Naive thymus-derived CD4-positive, alpha-beta T cell (primary cell): Measurements from ENCODE around the gene ZNF440. TPM values are rescaled to one million over a fixed set of nuclear protein-coding genes. Genes with fewer than 3 reads are reported as not detected.
A peak's percentile ranks its signal among the peaks of the same experiment; 100 is the strongest.
"Not testable (repeated sequence)": the region's sequence is repeated elsewhere in the genome, so short reads cannot be mapped to it uniquely, and the experiment has no call there.

Experiments
- ATAC-seq: fragments of 150-1000 bp; cut with Tn5 transposase; 2 replicates; pipeline ENCODE4 v1.10.0; 2021; ENCODE audit warnings: mild to moderate bottlenecking, moderate library complexity
- CTCF ChIA-PET: fragments of 350-600 bp; sonication (Branson Sonifier 250); formaldehyde crosslinking; loops from one replicate; lab custom pipeline; 2021; ENCODE audit warnings: antibody characterized with exemption; lab: Charles Lee
- POLR2A ChIA-PET: fragments of 350-600 bp; sonication (Branson Sonifier 250); formaldehyde crosslinking; loops from one replicate; lab custom pipeline; 2021; ENCODE audit warnings: antibody characterized with exemption, inconsistent platforms; lab: Charles Lee
- DNase-seq, 9 donors: peaks; one replicate each; pipeline versions ENCODE4 v3.0.0 to v3.0.0-alpha.2; 2020 to 2022; ENCODE audit warnings: mixed read lengths in 1 of 9
- H3K27ac ChIP-seq: one replicate; pipeline ENCODE4 v1.7.0; 2013; ENCODE audit warnings: mild to moderate bottlenecking, low read depth, low read length, moderate library complexity
- H3K27me3 ChIP-seq, 2 donors: one replicate each; pipeline ENCODE4 v1.7.0; 2013; ENCODE audit warnings: low read length in 2 of 2, mild to moderate bottlenecking in 2 of 2, moderate library complexity in 2 of 2; ENCODE audit not compliant: control insufficient read depth in 2 of 2, insufficient read depth in 2 of 2
- H3K36me3 ChIP-seq, 3 experiments: 1 replicate in 2 of 3; 2 replicates in 1 of 3; pipeline ENCODE4 v1.7.0; 2013; ENCODE audit warnings: low read length in 3 of 3, mild to moderate bottlenecking in 3 of 3, moderate library complexity in 1 of 3; ENCODE audit not compliant: insufficient read depth in 3 of 3, control insufficient read depth in 2 of 3
- H3K4me1 ChIP-seq, 2 donors: one replicate each; pipeline ENCODE4 v1.7.0; 2013; ENCODE audit warnings: low read length in 2 of 2, mild to moderate bottlenecking in 2 of 2, moderate library complexity in 1 of 2; ENCODE audit not compliant: control insufficient read depth in 2 of 2, insufficient read depth in 2 of 2
- H3K4me3 ChIP-seq: 2 replicates; pipeline ENCODE4 v1.7.0; 2013; ENCODE audit warnings: mild to moderate bottlenecking, low read length
- H3K9me3 ChIP-seq, 3 experiments: 1 replicate in 2 of 3; 2 replicates in 1 of 3; pipeline ENCODE4 v1.7.0; 2013; ENCODE audit warnings: low read length in 3 of 3; ENCODE audit not compliant: control insufficient read depth in 2 of 3
- H3K27ac Mint-ChIP-seq, 9 donors: one replicate each; pipeline ENCODE4 v1.8.0; 2020 to 2022; ENCODE audit warnings: mixed read lengths in 9 of 9, mild to moderate bottlenecking in 8 of 9, moderate library complexity in 5 of 9, inconsistent platforms in 2 of 9
- H3K27me3 Mint-ChIP-seq, 5 donors: one replicate each; pipeline ENCODE4 v1.8.0; 2021 to 2022; ENCODE audit warnings: mixed read lengths in 5 of 5, mild to moderate bottlenecking in 1 of 5
- H3K36me3 Mint-ChIP-seq, 5 donors: one replicate each; pipeline ENCODE4 v1.8.0; 2020 to 2022; ENCODE audit warnings: mixed read lengths in 5 of 5, mild to moderate bottlenecking in 3 of 5, inconsistent platforms in 1 of 5
- H3K4me1 Mint-ChIP-seq, 7 donors: one replicate each; pipeline ENCODE4 v1.8.0; 2020 to 2022; ENCODE audit warnings: mixed read lengths in 7 of 7, mild to moderate bottlenecking in 3 of 7, inconsistent platforms in 1 of 7
- H3K4me3 Mint-ChIP-seq, 10 donors: one replicate each; pipeline ENCODE4 v1.8.0; 2020 to 2022; ENCODE audit warnings: mild to moderate bottlenecking in 10 of 10, mixed read lengths in 10 of 10, moderate library complexity in 6 of 10, inconsistent platforms in 2 of 10
- H3K9me3 Mint-ChIP-seq, 11 donors: one replicate each; pipeline ENCODE4 v1.8.0; 2020 to 2022; ENCODE audit warnings: mixed read lengths in 11 of 11, mild to moderate bottlenecking in 4 of 11, inconsistent platforms in 1 of 11, moderate library complexity in 1 of 11
- intact Hi-C, 2 donors: fragments of 100-400 bp; cut with micrococcal nuclease; formaldehyde crosslinking; loops; one replicate each; pipeline ENCODE4 v1.15.1; 2023
- polyA plus RNA-seq, 2 donors: library from polyadenylated mRNA; unstranded; fragments of 300-500 nt; fragmentation: Illumina TruSeq; gene quantifications; one replicate each; pipeline ENCODE4 v1.2.3, GENCODE V29; 2021
- total RNA-seq, 6 experiments: library from RNA in 5 of 6; stranded (reverse) in 5 of 6; gene quantifications; 1 replicate in 5 of 6; 2 replicates in 1 of 6; pipeline ENCODE4 v1.2.3 and lab custom pipeline; 2021 to 2026

The ZNF440 gene
- total and polyA plus RNA-seq, 7 experiments from 2014 or later: 2.1 to 19.5 (median 14.3) TPM

GRCh38 chr19:11850289-11850688 lies 36.2 kb downstream of the ZNF440 start:
- H3K4me3 Mint-ChIP-seq: peak overlapping the region in 6 of 10 donors; percentile 11 to 93 (median 90)
- H3K9me3 Mint-ChIP-seq: peaks cover 0 to 40% (median 15%) of the 10 kb centered on the region in 11 donors
- H3K27me3 ChIP-seq, H3K27ac ChIP-seq, POLR2A ChIA-PET, intact Hi-C loops, H3K27me3 Mint-ChIP-seq, ATAC-seq, DNase-seq, H3K4me3 ChIP-seq, CTCF ChIA-PET: not testable (repeated sequence)
- Histone ChIP-seq H3K9me3 (peaks cover 0 to 17% (median 0%) of the 10 kb centered on the region in 3 experiments), H3K4me1 (peaks cover 0 to 15% of the 10 kb centered on the region in 2 donors), H3K36me3 (peaks cover 0 to 18% (median 0%) of the 10 kb centered on the region in 3 experiments)
- peaks cover 4 to 47% (median 37%) of the 10 kb centered on the region in 5 donors for H3K36me3 Mint-ChIP-seq
- peaks cover 13 to 42% (median 24%) of the 10 kb centered on the region in 7 donors for H3K4me1 Mint-ChIP-seq
- H3K27ac Mint-ChIP-seq: peak overlapping the region in 1 of 9 donors; percentile 61

GRCh38 chr19:11853358-11853757 lies 39.3 kb downstream of the ZNF440 start:
- no peaks in the 10 kb centered on the region for H3K27me3 Mint-ChIP-seq
- DNase-seq: no peak
- POLR2A ChIA-PET: interaction anchor here (1.1 kb wide), 1 partner anchor 39 kb away, joined by 4 read pairs; no protein-coding TSS in a partner anchor
- Histone ChIP-seq H3K27me3 (no peaks in the 10 kb centered on the region), H3K36me3 (peaks cover 0 to 31% (median 0%) of the 10 kb centered on the region in 3 experiments), H3K4me1 (peaks cover 0 to 11% of the 10 kb centered on the region in 2 donors), H3K9me3 (peaks cover 0 to 39% (median 0%) of the 10 kb centered on the region in 3 experiments), H3K4me3 (no peak overlapping the region), H3K27ac (no peak overlapping the region)
- peaks cover 16 to 67% (median 62%) of the 10 kb centered on the region in 5 donors for H3K36me3 Mint-ChIP-seq
- ATAC-seq: no peak
- no peak overlapping the region for H3K4me3 Mint-ChIP-seq
- peaks cover 8 to 35% (median 24%) of the 10 kb centered on the region in 7 donors for H3K4me1 Mint-ChIP-seq
- H3K27ac Mint-ChIP-seq: no peak overlapping the region
- intact Hi-C loops: no loop called here
- CTCF ChIA-PET: no interaction called here
- H3K9me3 Mint-ChIP-seq: peaks cover 5 to 70% (median 40%) of the 10 kb centered on the region in 11 donors

GRCh38 chr19:11856596-11857250 lies 42.6 kb downstream of the ZNF440 start:
- H3K27ac Mint-ChIP-seq: no peak overlapping the region
- no peak overlapping the region for H3K4me3 Mint-ChIP-seq
- ChIA-PET CTCF (interaction anchor here (1.1 kb wide), 1 partner anchor 9 kb away, joined by 3 read pairs; no protein-coding TSS in a partner anchor), POLR2A (no interaction called here)
- H3K27me3 Mint-ChIP-seq: no peaks in the 10 kb centered on the region
- peaks cover 27 to 84% (median 72%) of the 10 kb centered on the region in 5 donors for H3K36me3 Mint-ChIP-seq
- no peaks in the 10 kb centered on the region for H3K27me3 ChIP-seq
- H3K4me3 ChIP-seq: no peak overlapping the region
- H3K36me3 ChIP-seq: peaks cover 0 to 40% (median 0%) of the 10 kb centered on the region in 3 experiments
- DNase-seq (no peak), ATAC-seq (no peak)
- no peak overlapping the region for H3K27ac ChIP-seq
- H3K4me1 ChIP-seq: no peaks in the 10 kb centered on the region
- peaks cover 0 to 8% (median 4%) of the 10 kb centered on the region in 7 donors for H3K4me1 Mint-ChIP-seq
- intact Hi-C loops: no loop called here
- peaks cover 12 to 85% (median 66%) of the 10 kb centered on the region in 11 donors for H3K9me3 Mint-ChIP-seq
- H3K9me3 ChIP-seq: peaks cover 0 to 73% (median 0%) of the 10 kb centered on the region in 3 experiments

- no peak overlapping the region for H3K4me3 ChIP-seq
- H3K27ac ChIP-seq: no peak overlapping the region
- POLR2A ChIA-PET: no interaction called here
- H3K36me3 Mint-ChIP-seq: peaks cover 31 to 87% (median 77%) of the 10 kb centered on the region in 5 donors
- H3K27me3 Mint-ChIP-seq: no peaks in the 10 kb centered on the region
- no peak for DNase-seq
- H3K4me1 ChIP-seq: no peaks in the 10 kb centered on the region
- no peaks in the 10 kb centered on the region for H3K27me3 ChIP-seq
- ATAC-seq: no peak
- peak overlapping the region in 1 of 10 donors; percentile 20 for H3K4me3 Mint-ChIP-seq
- peaks cover 0 to 33% (median 0%) of the 10 kb centered on the region in 3 experiments for H3K36me3 ChIP-seq
- H3K9me3 ChIP-seq: peaks cover 0 to 89% (median 0%) of the 10 kb centered on the region in 3 experiments
- intact Hi-C loops: no loop called here
- H3K4me1 Mint-ChIP-seq: peaks cover 0 to 4% (median under 1%) of the 10 kb centered on the region in 7 donors
- CTCF ChIA-PET: no interaction called here
- H3K9me3 Mint-ChIP-seq: peaks cover 14 to 100% (median 83%) of the 10 kb centered on the region in 11 donors
- H3K27ac Mint-ChIP-seq: no peak overlapping the region
These were observed 46.6 kb downstream of the ZNF440 start for GRCh38 chr19:11860721-11861120.

- H3K9me3 Mint-ChIP-seq: peaks cover 10 to 100% (median 87%) of the 10 kb centered on the region in 11 donors
- CTCF ChIA-PET: no interaction called here
These were observed 47.2 kb downstream of the ZNF440 start for GRCh38 chr19:11861301-11861700.

GRCh38 chr19:11867766-11868165 lies 53.7 kb downstream of the ZNF440 start:
- H3K27ac ChIP-seq, H3K4me3 ChIP-seq, H3K27me3 Mint-ChIP-seq, ATAC-seq, intact Hi-C loops, H3K4me3 Mint-ChIP-seq, H3K27ac Mint-ChIP-seq, H3K27me3 ChIP-seq, CTCF ChIA-PET, H3K4me1 Mint-ChIP-seq, DNase-seq, H3K4me1 ChIP-seq, POLR2A ChIA-PET: not testable (repeated sequence)
- H3K9me3 Mint-ChIP-seq: peaks cover 3 to 98% (median 75%) of the 10 kb centered on the region in 11 donors
- peaks cover 13 to 43% (median 17%) of the 10 kb centered on the region in 3 experiments for H3K36me3 ChIP-seq
- H3K9me3 ChIP-seq: peaks cover 12 to 92% (median 34%) of the 10 kb centered on the region in 3 experiments
- H3K36me3 Mint-ChIP-seq: peaks cover 17 to 63% (median 60%) of the 10 kb centered on the region in 5 donors

More at GRCh38 chr19:11861301-11861700, 47.2 kb downstream of the ZNF440 start:
- ATAC-seq (no peak), DNase-seq (no peak)
- no peaks in the 10 kb centered on the region for H3K27me3 Mint-ChIP-seq
- H3K27ac Mint-ChIP-seq: no peak overlapping the region
- no peak overlapping the region for H3K4me3 ChIP-seq
- POLR2A ChIA-PET: no interaction called here
- H3K36me3 ChIP-seq: peaks cover 0 to 36% (median 5%) of the 10 kb centered on the region in 3 experiments
- intact Hi-C loops: no loop called here
- no peak overlapping the region for H3K27ac ChIP-seq
- peaks cover 0 to 4% (median 0%) of the 10 kb centered on the region in 7 donors for H3K4me1 Mint-ChIP-seq
- H3K36me3 Mint-ChIP-seq: peaks cover 26 to 86% (median 77%) of the 10 kb centered on the region in 5 donors
- no peaks in the 10 kb centered on the region for H3K27me3 ChIP-seq
- H3K9me3 ChIP-seq: peaks cover 0 to 92% (median 5%) of the 10 kb centered on the region in 3 experiments
- H3K4me3 Mint-ChIP-seq: no peak overlapping the region
- H3K4me1 ChIP-seq: no peaks in the 10 kb centered on the region
